Activated CD8-positive, alpha-beta T cell treated with anti-CD3 and anti-CD28 coated beads for 36 hours (primary cell): Measurements from ENCODE around the gene MPDZ. TPM values are rescaled to one million over a fixed set of nuclear protein-coding genes. Genes with fewer than 3 reads are reported as not detected.
A peak's percentile ranks its signal among the peaks of the same experiment; 100 is the strongest.

ENCODE experiments used
- ATAC-seq: fragments of 200-7000 bp; cut with Tn5 transposase; one replicate; pipeline ENCODE4 v1.10.0; 2021; ENCODE audit warnings: mild to moderate bottlenecking, moderate library complexity
- CTCF ChIA-PET: fragments of 350-600 bp; sonication (Branson Sonifier 250); formaldehyde crosslinking; loops from one replicate; lab custom pipeline; 2021; ENCODE audit warnings: antibody characterized with exemption; lab: Charles Lee
- POLR2A ChIA-PET: fragments of 350-600 bp; sonication (Branson Sonifier 250); formaldehyde crosslinking; loops from one replicate; lab custom pipeline; 2021; ENCODE audit warnings: antibody characterized with exemption; lab: Charles Lee
- DNase-seq: peaks from one replicate; pipeline ENCODE4 v3.0.0-alpha.2; 2020
- H3K27ac Mint-ChIP-seq: one replicate; pipeline ENCODE4 v1.8.0; 2021; ENCODE audit warnings: mild to moderate bottlenecking, mixed read lengths
- H3K27me3 Mint-ChIP-seq: one replicate; pipeline ENCODE4 v1.8.0; 2021; ENCODE audit warnings: mixed read lengths
- H3K36me3 Mint-ChIP-seq: one replicate; pipeline ENCODE4 v1.8.0; 2021; ENCODE audit warnings: low read depth, mixed read lengths
- H3K4me1 Mint-ChIP-seq: one replicate; pipeline ENCODE4 v1.8.0; 2021; ENCODE audit warnings: low read depth, mixed read lengths
- H3K4me3 Mint-ChIP-seq: one replicate; pipeline ENCODE4 v1.8.0; 2021; ENCODE audit warnings: mild to moderate bottlenecking, moderate library complexity, mixed read lengths
- H3K9me3 Mint-ChIP-seq: one replicate; pipeline ENCODE4 v1.8.0; 2021; ENCODE audit warnings: mixed read lengths
- intact Hi-C: fragments of 100-400 bp; cut with micrococcal nuclease; formaldehyde crosslinking; loops from one replicate; pipeline ENCODE4 v1.10.0; 2022
- total RNA-seq, 2 experiments: library from RNA; stranded (reverse); gene quantifications; one replicate each; pipeline ENCODE4 v1.2.3, GENCODE V29; 2021
- TF ChIP-seq, protein P1 (sequence below): fragments of 200-600 bp; IDR thresholded peaks from one replicate; pipeline ENCODE4 v1.8.0; 2022; ENCODE audit warnings: antibody characterized with exemption, mild to moderate bottlenecking

The MPDZ gene
- total RNA-seq, 2 experiments from 2014 or later: not detected

DNA sequence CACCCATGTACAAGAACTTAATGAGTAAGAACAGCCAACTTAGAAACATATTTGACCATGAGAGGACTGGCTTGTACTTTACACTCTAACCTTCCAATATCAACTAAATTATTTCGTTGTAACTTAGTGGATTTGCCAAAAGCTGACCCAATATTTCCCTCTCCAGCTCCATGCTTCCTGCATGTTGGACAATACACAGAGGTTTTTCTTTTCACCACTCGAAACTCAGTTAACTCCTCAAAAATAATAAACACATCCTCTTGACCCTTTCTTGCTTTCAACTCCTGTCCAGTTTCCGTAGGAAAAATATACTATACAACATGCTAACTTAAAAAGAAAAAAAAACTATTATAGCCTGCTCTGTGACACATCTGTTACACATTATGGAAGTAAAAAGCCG is 188.9 kb downstream of the MPDZ start:
- CTCF ChIA-PET: no interaction called here
- POLR2A ChIA-PET: no interaction called here
- no peaks in the 10 kb centered on the region for H3K4me1 Mint-ChIP-seq
- TF ChIP-seq, protein P1, sequence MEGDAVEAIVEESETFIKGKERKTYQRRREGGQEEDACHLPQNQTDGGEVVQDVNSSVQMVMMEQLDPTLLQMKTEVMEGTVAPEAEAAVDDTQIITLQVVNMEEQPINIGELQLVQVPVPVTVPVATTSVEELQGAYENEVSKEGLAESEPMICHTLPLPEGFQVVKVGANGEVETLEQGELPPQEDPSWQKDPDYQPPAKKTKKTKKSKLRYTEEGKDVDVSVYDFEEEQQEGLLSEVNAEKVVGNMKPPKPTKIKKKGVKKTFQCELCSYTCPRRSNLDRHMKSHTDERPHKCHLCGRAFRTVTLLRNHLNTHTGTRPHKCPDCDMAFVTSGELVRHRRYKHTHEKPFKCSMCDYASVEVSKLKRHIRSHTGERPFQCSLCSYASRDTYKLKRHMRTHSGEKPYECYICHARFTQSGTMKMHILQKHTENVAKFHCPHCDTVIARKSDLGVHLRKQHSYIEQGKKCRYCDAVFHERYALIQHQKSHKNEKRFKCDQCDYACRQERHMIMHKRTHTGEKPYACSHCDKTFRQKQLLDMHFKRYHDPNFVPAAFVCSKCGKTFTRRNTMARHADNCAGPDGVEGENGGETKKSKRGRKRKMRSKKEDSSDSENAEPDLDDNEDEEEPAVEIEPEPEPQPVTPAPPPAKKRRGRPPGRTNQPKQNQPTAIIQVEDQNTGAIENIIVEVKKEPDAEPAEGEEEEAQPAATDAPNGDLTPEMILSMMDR: no peak
- H3K27me3 Mint-ChIP-seq: no peaks in the 10 kb centered on the region
- no peak for DNase-seq
- H3K9me3 Mint-ChIP-seq: peaks cover 2% of the 10 kb centered on the region
- H3K27ac Mint-ChIP-seq: no peak overlapping the region
- no peaks in the 10 kb centered on the region for H3K36me3 Mint-ChIP-seq
- no peak overlapping the region for H3K4me3 Mint-ChIP-seq
- intact Hi-C loops: no loop called here
- no peak for ATAC-seq

DNA sequence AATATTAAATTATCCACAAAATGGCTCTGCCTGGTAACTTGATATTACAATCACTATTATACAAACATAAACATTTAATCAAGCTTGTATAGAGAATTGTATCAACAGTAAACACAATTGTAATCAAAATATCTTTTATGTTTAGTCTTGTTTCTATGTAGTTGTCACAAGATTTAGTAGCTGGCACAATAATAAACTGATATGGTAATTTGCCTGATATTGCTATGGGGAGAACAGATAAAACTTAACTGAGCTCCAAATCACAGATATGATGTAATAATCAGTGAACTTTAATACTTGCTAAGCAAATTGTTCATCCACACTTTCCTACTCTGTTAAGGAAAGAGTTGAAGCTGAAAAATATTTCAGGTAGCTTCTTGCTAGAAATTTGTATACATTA is 189.8 kb downstream of the MPDZ start:
- Mint-ChIP-seq H3K36me3 (no peaks in the 10 kb centered on the region), H3K4me1 (no peaks in the 10 kb centered on the region), H3K9me3 (peaks cover 1% of the 10 kb centered on the region), H3K27ac (no peak overlapping the region), H3K27me3 (no peaks in the 10 kb centered on the region), H3K4me3 (no peak overlapping the region)
- ChIA-PET CTCF (no interaction called here), POLR2A (no interaction called here)
- intact Hi-C loops: loop anchor here (10.0 kb wide), 1 partner anchor 65 kb away; no protein-coding TSS in a partner anchor
- DNase-seq (no peak), ATAC-seq (no peak)
- TF ChIP-seq, protein P1: no peak

DNA sequence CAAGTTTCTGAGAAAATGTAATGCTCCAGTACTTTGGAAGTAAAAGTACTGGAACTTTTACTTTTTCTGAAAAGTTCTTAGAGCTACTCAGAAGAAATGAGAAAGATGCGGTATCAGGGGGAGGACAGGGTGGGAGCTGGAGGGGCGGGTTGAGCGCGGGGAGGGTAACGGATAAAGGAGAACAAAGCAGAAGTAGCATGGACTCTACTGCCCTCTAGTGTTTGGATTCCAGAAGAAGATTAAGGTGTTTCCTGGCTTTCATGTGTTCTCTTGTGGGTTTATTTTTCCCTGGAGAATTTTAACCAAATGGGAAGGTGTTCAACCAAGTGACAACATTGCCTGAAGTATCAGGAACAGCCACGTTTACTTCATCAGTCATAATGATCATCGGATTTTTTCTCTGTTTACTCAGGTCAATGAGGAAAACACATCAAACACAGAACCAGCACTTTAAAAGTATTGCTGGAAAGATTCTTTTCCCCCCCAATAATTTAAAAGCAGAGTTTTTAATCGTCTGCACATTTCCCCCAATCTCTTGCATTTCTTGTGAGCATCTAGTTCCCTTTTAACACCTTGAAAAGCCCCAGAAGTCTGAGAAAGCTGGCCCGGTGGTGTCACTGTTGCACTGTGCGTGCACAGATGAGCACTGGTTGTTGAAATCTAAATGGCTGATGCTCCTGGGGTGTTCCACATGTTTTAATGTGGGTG is 190.6 kb downstream of the MPDZ start:
- ChIA-PET CTCF (no interaction called here), POLR2A (no interaction called here)
- Mint-ChIP-seq H3K4me3 (no peak overlapping the region), H3K27ac (no peak overlapping the region), H3K9me3 (peaks cover 1% of the 10 kb centered on the region), H3K36me3 (no peaks in the 10 kb centered on the region), H3K27me3 (no peaks in the 10 kb centered on the region), H3K4me1 (no peaks in the 10 kb centered on the region)
- TF ChIP-seq, protein P1: peak; percentile 63
- intact Hi-C loops: loop anchor here (10.0 kb wide), 1 partner anchor 64 kb away; no protein-coding TSS in a partner anchor
- DNase-seq (peak; percentile 2), ATAC-seq (no peak)

DNA sequence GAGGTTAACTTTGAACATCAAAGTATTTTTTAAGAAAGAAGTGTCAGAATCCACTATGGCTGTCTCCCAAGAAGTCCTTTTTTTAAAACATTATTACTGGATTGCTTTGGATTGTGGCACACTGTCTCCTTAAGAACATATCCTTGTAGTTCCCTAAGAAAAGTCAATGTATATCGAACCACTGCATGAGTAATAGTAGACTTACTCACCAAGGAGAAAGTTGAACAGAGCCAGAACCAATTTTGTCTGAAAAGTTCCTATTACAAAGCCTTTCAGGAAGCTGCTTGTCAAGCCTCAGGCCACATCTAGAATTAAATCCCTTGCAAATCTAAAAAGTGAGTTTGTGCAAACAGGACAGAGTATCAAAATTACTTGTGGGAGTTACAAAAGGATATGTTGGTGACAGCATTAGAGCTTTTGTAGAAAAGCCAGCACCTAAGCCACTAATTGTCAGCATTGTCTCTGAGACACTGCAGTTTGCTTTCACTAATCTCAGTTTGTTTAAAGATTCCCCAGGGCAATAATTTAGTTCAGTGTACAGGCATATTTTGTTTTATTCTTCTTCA is 195.4 kb downstream of the MPDZ start:
- no peak overlapping the region for H3K27ac Mint-ChIP-seq
- intact Hi-C loops: loop anchor here (10.0 kb wide), 1 partner anchor 59 kb away; no protein-coding TSS in a partner anchor
- TF ChIP-seq, protein P1: no peak

DNA sequence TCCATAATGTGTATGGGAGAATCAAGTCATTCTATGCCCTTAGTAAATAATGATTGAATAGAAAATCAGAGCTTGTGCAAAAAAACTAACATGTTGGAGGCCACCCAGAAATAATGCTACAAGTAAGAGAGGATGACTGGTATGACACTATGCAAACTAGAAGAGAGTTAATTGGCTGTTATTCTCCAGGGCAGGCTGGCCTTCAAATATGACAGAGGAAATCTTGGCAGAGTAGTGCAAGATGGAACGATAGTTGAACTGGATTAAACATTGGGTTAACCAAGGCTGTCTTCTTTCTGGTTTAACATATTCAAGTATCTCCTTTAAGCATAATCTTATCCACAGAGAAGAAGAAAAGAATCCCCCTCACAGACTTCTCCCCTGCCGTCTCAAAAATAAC is 196.1 kb downstream of the MPDZ start:
- ChIA-PET CTCF (no interaction called here), POLR2A (no interaction called here)
- intact Hi-C loops: loop anchor here (10.0 kb wide), 1 partner anchor 59 kb away; no protein-coding TSS in a partner anchor
- Mint-ChIP-seq H3K27me3 (no peaks in the 10 kb centered on the region), H3K9me3 (peaks cover 2% of the 10 kb centered on the region), H3K4me3 (no peak overlapping the region), H3K4me1 (no peaks in the 10 kb centered on the region), H3K27ac (no peak overlapping the region), H3K36me3 (no peaks in the 10 kb centered on the region)
- TF ChIP-seq, protein P1: no peak
- DNase-seq (no peak), ATAC-seq (no peak)

More for the DNA sequence above, 195.4 kb downstream of the MPDZ start:
- H3K9me3 Mint-ChIP-seq: peaks cover 2% of the 10 kb centered on the region
- no peak for DNase-seq
- H3K4me1 Mint-ChIP-seq: no peaks in the 10 kb centered on the region
- CTCF ChIA-PET: no interaction called here
- no peaks in the 10 kb centered on the region for H3K36me3 Mint-ChIP-seq
- H3K4me3 Mint-ChIP-seq: no peak overlapping the region
- no peaks in the 10 kb centered on the region for H3K27me3 Mint-ChIP-seq
- POLR2A ChIA-PET: no interaction called here
- no peak for ATAC-seq
